Measurements from ENCODE around the gene SCLY. TPM values are rescaled to one million over a fixed set of nuclear protein-coding genes. Genes with fewer than 3 reads are reported as not detected.

Gene SCLY
- total RNA-seq, 1 donor from 2014 or later = 8.8 TPM

DNA sequence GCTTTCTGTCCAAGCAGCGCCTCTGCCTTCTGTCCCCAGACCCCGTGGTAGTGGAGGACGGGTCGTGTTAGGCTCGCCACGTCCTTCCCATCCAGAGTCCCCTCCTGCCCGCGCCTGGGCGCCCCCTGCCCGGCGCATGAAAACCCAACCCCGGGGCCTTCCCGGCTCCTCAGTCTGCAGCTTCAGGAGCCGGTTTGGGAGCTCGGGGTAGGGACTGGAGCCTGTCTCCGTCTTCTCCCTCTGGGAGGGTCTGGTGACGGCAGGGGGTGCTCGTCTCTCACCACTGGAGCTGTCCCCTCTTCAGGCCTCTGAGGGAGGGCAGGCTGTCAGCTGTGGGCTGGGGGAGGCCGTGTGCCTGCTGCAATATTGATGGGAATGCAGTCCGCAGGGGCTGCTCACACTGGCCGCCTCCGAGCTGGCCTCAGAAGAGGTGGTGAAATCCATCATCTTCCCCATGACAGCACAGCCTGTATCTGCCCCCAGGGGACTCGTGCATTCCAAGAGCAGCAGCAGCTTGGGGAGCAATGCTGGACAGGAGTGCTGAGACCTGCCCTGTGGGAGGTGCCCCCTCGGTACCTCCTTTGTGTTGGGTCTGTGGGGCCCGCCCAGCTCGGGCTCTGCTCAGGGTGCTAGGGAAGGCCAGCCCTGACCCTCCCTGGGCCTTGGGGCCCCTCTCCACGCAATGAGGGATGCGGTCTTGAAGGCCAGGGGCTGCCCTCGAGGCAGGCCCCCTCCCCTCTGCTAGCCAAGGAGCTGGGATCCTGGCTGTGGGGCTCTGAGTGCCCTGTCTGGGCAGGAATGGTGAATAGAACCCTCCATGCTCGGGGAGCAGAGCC lies 59.9 kb downstream of the SCLY start:
- DNase-seq (ENCODE audit: low spot score) = no peak
- intact Hi-C loops (cut with DNase I) = loop anchor here (5.0 kb wide), 1 partner anchor 142 kb away; no protein-coding TSS in a partner anchor

DNA sequence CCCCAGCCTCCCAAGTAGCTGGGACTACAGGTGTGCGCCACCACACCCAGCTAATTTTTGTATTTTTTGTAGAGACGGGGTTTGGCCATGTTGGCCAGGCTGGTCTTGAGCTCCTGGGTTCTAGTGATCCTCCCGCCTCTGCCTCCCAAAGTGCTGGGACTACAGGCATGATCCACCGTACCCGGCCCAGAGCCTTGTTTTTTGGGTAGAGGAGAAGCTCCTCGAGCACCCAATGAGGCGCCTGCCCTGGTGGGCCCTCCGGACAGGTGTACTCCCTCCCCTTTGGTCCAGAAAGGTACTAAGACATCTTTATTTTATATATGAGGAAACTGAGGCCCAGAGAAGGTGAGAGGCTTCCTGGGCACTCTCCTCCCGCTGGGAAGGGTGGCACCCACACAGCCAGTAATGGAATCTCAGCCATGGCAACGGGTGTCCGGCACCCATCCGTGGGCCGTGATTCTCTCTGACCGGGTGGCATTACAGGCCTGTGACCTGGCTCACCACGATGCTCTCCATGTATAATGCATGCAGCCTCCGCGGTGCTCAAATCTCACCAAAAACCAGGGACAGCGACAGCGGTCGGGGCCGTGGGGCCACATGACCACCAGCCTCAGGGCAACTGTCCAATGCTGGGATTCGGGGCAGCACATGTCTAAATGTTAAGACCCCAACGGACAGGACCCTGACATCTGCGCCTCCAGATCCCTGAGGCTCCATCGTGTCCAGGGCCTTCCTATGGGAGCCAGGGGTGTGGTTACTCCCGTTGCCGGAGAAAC lies 60.9 kb downstream of the SCLY start:
- no peak for DNase-seq (ENCODE audit: low spot score)
- intact Hi-C loops (cut with DNase I) = loop anchor here (5.0 kb wide), 1 partner anchor 141 kb away; no protein-coding TSS in a partner anchor

DNA sequence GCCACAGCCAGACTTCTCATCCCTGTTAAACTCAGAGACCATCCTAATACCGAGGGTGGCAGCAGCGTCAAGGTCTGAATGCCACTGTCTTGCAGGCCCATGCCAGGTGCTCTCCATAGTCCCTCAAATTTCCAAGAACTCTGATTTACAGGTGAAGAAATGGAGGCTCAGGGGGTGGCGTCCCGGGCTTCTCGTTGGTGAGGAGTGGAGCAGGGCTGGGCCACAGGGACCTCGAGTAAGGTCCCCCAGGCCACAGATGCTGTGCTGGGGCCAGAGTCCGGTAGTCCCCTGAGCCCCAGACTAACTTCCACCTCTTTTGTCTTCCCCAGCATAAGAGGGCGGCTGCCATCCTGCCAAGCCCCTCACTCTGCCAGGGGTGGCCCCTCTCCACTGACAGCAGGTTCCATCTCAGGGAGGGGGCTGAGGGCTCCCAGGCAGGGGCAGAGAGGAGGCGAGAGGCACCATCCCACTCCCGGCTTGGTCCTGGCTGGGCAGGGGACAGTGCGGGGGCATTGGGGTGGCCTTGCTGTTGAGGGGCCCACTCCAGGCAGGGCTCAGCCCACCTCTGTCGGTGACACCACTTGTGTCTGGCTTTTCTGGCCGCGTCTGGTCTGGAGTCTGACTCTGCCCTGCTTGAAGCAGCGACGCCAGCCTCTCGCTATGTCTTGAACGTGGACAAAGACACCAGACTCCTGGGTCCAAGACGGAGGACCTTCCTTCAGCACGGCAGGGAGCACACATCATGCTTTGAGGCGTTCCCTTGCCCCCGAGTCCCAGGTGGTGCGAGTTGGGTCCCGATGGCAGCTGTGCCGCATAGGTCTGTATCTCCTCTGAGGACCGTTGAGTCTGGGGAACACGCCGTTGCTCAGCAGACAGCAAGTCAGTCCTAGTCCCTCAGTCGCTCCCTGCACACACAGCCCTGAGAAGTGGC lies 61.8 kb downstream of the SCLY start:
- intact Hi-C loops (cut with DNase I) = loop anchor here (5.0 kb wide), 1 partner anchor 140 kb away; no protein-coding TSS in a partner anchor
- DNase-seq (ENCODE audit: low spot score) = no peak

DNA sequence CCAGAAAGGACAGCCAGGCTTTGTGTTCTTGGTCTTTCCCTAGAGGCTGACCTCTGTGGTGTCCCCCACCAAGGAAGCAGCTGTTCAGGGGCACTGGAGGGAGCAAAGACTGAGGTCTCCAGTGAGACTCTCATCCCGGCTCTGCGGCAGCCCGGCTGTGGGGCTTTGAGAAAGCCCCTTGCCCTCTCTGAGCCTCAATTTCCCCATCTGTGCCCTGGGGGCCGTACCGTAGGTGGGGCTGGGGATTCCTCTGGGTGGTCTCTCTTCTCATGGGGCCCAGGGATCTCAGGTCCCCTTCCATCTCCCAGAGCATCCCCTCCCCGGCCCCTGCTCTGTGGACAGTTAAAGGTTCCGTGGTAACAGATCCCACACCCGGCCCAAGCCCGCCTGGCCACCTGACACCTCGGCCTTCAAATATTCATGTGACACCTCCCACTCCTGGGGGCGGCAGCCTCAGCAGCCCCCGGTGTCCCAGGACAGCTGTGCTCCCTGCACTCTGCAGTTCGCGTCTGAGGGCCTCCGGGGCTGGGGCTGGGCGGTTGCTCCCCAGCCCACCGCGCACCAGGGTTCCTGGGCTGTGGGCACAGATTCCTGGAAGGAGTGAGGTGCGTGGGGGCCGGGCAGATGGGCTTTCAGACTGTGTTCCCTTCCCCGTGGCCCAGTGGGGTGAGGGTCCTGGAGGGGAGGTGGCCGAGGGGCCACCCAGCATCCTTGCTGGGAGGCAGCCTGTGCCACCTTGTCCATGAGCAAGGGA lies 62.6 kb downstream of the SCLY start:
- no peak for DNase-seq (ENCODE audit: low spot score)
- intact Hi-C loops (cut with DNase I) = loop anchor here (5.0 kb wide), 1 partner anchor 139 kb away; no protein-coding TSS in a partner anchor

DNA sequence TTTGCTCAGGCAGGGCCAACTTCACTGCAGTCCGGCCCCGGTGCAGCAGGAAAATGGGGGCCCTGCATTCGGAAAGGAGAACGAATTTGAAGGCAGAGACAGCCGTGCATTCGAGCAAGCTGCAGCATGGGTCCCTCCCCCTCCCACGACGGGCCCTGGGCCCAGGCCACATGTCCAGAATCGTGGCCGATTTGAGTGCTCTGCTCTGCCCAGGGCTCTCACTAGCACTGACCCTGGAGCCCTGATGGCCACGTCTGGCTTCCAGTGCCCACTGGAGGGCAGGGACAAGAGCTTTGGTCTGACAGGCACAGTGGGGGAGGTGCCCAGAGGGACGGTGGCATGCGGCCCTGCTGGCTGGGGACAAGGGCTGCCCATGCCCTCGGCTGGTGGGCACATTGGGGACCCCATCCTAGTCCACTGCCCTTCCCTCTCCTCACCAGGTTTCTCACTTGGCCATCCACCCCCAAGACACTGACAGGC lies 63.2 kb downstream of the SCLY start:
- intact Hi-C loops (cut with DNase I) = loop anchor here (5.0 kb wide), 1 partner anchor 138 kb away; no protein-coding TSS in a partner anchor

DNA sequence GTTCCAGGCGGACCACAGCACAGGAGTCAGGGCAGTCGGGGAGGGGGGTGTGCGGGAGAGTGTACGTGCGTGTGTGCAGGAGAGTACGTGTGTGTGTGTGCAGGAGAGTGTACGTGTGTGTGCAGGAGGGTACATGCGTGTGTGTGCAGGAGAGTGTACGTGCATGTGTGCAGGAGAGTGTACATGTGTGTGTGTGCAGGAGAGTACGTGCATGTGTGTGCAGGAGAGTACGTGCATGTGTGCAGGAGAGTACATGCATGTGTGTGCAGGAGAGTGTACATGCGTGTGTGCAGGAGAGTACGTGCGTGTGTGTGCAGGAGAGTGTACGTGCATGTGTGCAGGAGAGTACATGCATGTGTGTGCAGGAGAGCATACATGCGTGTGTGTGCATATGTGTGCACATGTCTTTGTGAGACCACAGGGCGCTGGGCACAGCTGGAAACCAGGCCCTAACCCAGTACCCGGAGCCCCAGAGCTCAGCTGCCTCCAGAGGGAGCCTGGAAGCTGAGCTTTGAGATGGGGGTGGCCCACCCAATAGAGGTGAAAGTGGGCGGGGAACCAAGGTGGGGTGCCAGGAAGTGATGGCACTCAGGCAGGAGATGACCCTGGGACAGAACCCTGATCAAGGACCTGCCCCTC lies 63.8 kb downstream of the SCLY start:
- intact Hi-C loops (cut with DNase I) = loop anchor here (5.0 kb wide), 1 partner anchor 138 kb away; no protein-coding TSS in a partner anchor
- DNase-seq (ENCODE audit: low spot score) = no peak

More for the DNA sequence above, 63.2 kb downstream of the SCLY start:
- DNase-seq (ENCODE audit: low spot score) = no peak

DNA sequence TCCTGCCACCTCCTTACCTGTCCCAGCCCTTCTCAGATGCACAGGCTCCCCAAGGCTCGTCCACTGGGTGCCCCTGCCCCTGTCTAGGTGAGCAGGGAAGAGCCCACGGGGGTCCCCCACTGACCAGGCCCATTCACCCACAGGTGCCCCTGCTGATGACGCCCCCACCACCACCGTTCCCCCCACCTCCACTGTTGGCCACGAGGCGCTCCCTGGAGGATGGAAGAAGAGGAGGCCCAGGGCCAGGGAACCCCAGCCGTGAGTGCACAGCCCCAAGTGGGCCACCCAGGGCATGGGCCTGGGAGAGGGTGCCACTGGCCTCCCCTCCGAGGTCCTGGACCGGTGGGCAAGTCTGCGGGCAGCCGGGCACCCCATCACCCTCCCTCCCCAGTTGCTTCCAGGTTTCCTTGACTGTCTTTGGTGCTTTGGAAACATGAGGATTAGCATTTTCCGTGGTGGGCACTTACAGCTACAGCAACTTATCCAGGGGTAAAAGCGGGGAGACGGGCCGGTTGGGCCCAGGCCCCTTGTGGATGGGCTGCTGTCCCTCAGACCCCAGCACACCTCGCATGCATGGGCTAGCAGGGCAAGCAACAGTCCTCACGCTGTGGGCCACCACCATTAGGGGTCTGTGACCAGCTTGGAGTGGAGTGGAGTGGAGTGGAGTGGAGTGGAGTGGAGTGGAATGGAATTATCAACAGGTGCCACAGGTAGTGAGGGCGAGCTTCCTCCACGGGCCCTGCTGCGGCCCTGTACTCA lies 64.5 kb downstream of the SCLY start:
- intact Hi-C loops (cut with DNase I) = no loop called here
- no peak for DNase-seq (ENCODE audit: low spot score)

DNA sequence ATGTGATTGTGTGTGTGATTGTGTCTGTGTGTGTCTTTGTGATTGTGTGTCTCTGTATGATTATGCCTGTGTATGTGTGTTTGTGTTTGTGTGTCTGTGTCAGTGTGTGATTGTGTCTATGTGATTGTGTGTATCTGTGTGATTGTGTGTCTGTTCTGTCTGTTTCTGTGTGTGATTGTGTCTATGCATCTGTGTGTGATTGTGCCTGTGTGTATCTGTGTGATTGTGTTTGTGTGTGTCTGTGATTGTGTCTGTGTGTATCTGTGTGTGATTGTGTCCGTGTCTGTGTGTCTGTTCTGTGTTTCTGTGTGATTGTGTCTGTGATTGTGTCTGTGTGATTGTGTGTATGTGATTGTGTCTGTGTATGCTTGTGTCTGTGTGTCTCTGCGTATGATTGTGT lies 65.5 kb downstream of the SCLY start:
- DNase-seq (ENCODE audit: low spot score) = no peak
- intact Hi-C loops (cut with DNase I) = no loop called here

DNA sequence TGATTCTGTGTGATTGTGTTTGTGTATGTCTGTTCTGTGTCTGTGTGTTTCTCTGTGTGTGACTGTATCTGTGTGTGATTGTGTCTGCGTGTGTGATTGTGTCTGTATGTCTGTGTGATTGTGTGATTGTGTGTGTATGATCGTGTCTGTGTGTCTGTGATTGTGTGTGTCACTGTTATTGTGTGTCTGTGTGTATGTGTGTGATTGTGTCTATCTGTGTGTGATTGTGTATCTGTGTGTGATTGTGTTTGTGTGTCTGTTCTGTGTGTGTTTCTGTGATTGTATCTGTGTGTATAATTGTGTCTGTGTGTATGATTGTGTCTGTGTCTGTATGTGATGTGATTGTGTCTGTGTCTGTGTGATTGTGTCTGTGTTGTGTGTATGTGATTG lies 66.0 kb downstream of the SCLY start:
- intact Hi-C loops (cut with DNase I) = no loop called here
- no peak for DNase-seq (ENCODE audit: low spot score)

DNA sequence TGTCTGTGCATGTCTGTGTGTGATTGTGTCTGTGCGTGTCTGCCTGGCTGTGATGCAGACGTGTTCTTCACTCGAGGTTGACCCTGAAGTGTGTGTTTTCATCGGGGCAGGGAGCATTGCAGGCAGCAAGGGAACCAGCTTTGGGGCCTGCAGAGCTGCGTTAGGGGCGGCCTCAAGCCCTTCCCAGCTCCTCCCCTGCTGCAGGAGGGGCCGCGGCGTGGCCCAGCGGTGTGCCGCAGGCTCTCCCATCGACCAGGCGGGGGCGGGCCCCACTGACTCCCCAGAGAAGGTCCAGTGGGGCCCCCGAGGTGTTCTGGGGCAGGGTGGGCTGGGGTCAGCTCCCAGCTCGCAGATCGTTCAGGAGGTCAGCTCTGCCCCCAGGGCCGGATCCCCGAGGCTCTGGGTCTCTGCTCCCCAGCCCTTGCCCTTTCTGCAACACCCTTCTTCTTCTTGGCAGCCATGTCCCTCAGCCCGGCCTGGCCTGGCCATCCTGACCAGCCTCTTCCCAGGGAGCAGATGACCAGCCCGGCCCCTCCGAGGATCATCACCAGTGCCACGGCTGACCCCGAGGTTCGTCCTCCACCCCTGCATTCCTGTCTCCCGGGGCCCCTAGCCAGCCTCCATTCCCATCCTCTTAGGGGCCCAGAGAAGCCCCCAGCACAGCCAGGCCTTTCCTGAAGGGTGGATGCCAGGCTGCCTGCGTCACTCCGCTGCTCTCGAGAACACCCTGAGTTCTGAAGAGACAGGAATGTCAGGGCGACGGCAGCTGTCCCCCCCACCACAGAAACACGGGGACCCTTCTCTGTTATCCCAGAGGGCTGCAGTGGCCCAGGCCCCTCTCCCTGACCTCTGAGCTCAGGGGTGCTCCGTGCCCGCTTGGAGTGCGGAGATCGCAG lies 66.6 kb downstream of the SCLY start:
- DNase-seq (ENCODE audit: low spot score) = no peak
- intact Hi-C loops (cut with DNase I) = no loop called here

DNA sequence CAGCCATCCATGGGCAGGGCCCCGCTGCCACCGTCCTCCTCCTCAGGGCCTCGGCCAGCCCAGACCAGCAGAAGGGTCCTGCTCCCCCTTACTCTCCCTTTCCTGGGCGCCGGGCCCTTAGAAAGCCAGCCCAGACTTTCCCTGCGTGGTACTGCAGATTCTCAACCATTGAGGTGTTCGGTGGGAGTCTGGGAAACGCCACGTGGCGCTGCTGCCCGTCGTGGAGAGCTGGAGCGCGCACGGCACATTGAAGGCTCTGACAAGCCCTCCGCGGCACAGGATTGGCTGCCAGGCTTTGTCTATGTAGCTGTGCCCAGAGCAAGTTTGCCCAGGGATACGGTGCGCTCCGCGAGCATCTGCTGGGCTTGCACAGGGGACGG lies 67.2 kb downstream of the SCLY start:
- intact Hi-C loops (cut with DNase I) = no loop called here
- DNase-seq (ENCODE audit: low spot score) = no peak

DNA sequence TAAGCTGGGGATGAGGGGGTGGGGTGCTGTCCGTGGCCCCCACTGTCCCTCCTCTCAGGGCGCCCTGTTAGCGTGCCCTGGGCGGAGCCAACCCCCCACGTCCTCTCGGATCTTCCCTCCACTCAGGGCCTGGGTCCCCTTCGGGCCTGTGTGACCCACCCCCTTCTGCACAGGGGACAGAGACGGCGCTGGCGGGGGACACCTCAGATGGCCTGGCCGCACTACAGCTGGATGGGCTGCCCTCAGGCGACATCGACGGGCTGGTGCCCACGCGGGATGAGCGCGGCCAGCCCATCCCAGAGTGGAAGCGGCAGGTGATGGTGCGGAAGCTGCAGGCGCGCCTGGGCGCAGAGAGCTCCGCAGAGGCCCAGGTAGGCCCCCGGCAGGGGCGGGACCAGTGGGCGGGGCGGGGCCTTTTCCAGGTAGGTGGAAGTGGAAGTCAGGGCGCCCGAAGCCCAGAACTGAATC lies 67.8 kb downstream of the SCLY start:
- no peak for DNase-seq (ENCODE audit: low spot score)
- intact Hi-C loops (cut with DNase I) = no loop called here

DNA sequence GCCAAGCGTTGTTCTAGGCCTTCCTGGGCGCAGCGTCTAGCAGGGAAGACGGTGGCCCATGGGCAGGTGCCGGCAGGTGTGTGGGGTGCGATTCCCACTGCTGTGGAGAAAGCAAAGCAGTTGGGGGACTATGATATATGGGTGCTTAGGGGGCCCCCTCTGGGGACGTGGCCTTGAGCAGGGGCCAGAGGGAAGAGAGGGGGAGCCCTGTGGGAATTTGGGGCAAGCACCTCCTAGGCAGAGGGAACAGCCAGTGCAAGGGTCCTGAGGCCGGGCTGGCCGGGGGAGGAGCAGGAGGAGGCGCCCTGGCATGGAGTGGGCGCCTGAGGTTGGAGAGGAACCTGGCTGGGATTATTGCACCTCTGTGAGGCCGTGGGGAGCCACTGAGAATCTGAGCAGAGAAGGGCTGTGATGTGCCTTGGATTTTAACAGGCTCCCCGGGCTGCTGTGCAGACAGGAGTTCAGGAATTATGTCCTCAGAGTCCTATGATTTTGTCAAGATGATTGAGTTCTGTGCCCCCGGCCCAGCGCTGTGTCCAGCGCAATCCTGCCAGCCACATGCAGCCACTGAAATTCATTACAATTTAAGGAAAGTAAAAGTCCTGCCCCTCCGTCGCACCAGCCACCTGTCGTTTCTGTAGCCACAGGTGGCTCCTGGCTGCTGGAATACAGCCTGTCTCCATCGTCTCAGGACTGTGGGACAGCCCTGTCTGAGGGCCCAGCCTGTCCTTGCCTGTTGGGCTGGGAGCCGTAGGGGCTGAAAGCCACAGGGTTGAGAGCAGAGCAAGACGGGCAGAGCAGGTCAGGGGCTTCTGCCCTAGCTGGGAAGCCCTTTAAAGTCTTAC lies 68.6 kb downstream of the SCLY start:
- DNase-seq (ENCODE audit: low spot score) = no peak
- intact Hi-C loops (cut with DNase I) = no loop called here

DNA sequence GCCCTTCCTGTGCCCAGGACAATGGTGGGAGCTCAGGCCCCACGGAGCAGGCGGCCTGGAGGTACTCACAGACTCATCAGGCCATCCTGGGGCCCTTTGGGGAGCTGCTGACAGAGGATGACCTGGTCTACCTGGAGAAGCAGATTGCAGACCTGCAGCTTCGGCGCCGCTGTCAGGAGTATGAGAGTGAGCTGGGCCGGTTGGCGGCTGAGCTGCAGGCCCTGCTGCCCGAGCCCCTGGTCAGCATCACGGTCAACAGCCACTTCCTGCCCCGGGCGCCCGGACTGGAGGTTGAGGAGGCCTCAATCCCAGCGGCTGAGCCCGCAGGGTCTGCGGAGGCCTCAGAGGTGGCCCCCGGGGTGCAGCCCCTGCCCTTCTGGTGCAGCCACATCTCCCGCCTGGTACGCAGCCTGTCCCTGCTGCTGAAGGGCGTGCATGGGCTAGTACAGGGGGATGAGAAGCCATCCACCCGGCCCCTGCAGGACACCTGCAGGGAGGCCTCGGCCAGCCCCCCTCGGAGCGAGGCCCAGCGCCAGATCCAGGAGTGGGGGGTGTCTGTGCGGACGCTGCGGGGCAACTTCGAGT lies 69.4 kb downstream of the SCLY start:
- intact Hi-C loops (cut with DNase I) = no loop called here
- DNase-seq (ENCODE audit: low spot score) = no peak
